ENCODE data around the gene KCNK5.

The KCNK5 gene

GRCh38 chr6:39196673-39197091, 32.6 kb downstream of the KCNK5 start:
- no peak for DNase-seq

GRCh38 chr6:39195792-39196385, 33.4 kb downstream of the KCNK5 start:
- no peak for DNase-seq

- DNase-seq, result no peak
Observed at GRCh38 chr6:39194466-39194865, 34.8 kb downstream of the KCNK5 start.

- DNase-seq, result no peak
Observed at GRCh38 chr6:39193201-39193791, 36.0 kb downstream of the KCNK5 start.

- DNase-seq, result no peak
Observed at GRCh38 chr6:39192736-39193135, 36.5 kb downstream of the KCNK5 start.

- DNase-seq, result no peak
Observed at GRCh38 chr6:39191236-39191930, 37.9 kb downstream of the KCNK5 start.

- no peak for DNase-seq
Observed at GRCh38 chr6:39190545-39191235, 38.6 kb downstream of the KCNK5 start.

GRCh38 chr6:39189915-39190544, 39.2 kb downstream of the KCNK5 start:
- no peak for DNase-seq

GRCh38 chr6:39189131-39189530, 40.1 kb downstream of the KCNK5 start:
- DNase-seq, result no peak

GRCh38 chr6:39188571-39188970, 40.7 kb downstream of the KCNK5 start:
- DNase-seq, result no peak

- DNase-seq, result no peak
Observed at GRCh38 chr6:39188098-39188450, 41.2 kb downstream of the KCNK5 start.

- DNase-seq, result no peak
Observed at GRCh38 chr6:39184906-39185580, 44.2 kb downstream of the KCNK5 start.

- no peak for DNase-seq
Observed at GRCh38 chr6:39182604-39183003, 46.7 kb downstream of the KCNK5 start.

- DNase-seq, result no peak
Observed at GRCh38 chr6:39181826-39182225, 47.4 kb downstream of the KCNK5 start.

- DNase-seq, result no peak
Observed at GRCh38 chr6:39181333-39181732, 47.9 kb downstream of the KCNK5 start.

GRCh38 chr6:39178804-39179203, 50.5 kb downstream of the KCNK5 start:
- no peak for DNase-seq

GRCh38 chr6:39178235-39178634, 51.0 kb downstream of the KCNK5 start:
- no peak for DNase-seq

GRCh38 chr6:39177130-39177529, 52.1 kb downstream of the KCNK5 start:
- DNase-seq, result no peak

- no peak for DNase-seq
Observed at GRCh38 chr6:39173270-39173669, 56.0 kb downstream of the KCNK5 start.

GRCh38 chr6:39172377-39172757, 56.9 kb downstream of the KCNK5 start:
- DNase-seq, result no peak

GRCh38 chr6:39171489-39172376, 57.5 kb downstream of the KCNK5 start:
- no peak for DNase-seq

GRCh38 chr6:39170860-39171259, 58.4 kb downstream of the KCNK5 start:
- DNase-seq, result no peak
